GM21723 (cell line): ENCODE data around the gene SNTG2.

Experiments used
- ATAC-seq: cut with Tn5 transposase; IDR thresholded peaks from one replicate; pipeline ENCODE4 v1.9.1; 2021; ENCODE audit warnings: mild to moderate bottlenecking, moderate library complexity; ENCODE audit not compliant: unreplicated experiment

Gene SNTG2

GRCh38 chr2:987789-988188, 37.1 kb downstream of the SNTG2 start:
- ATAC-seq: no peak

- no peak for ATAC-seq
Observed at GRCh38 chr2:989781-990467, 39.3 kb downstream of the SNTG2 start.

- ATAC-seq: no peak
Observed at GRCh38 chr2:990970-991369, 40.3 kb downstream of the SNTG2 start.

GRCh38 chr2:1002350-1002749, 51.7 kb downstream of the SNTG2 start:
- ATAC-seq: no peak

- ATAC-seq: no peak
Observed at GRCh38 chr2:1004398-1004797, 53.7 kb downstream of the SNTG2 start.

GRCh38 chr2:1010415-1010930, 59.8 kb downstream of the SNTG2 start:
- ATAC-seq: no peak

- no peak for ATAC-seq
Observed at GRCh38 chr2:1011006-1011405, 60.4 kb downstream of the SNTG2 start.

GRCh38 chr2:1011985-1012384, 61.3 kb downstream of the SNTG2 start:
- no peak for ATAC-seq

GRCh38 chr2:1014802-1015201, 64.2 kb downstream of the SNTG2 start:
- no peak for ATAC-seq

- no peak for ATAC-seq
Observed at GRCh38 chr2:1016500-1016899, 65.9 kb downstream of the SNTG2 start.

- ATAC-seq: no peak
Observed at GRCh38 chr2:1017827-1018226, 67.2 kb downstream of the SNTG2 start.

- no peak for ATAC-seq
Observed at GRCh38 chr2:1020206-1020605, 69.6 kb downstream of the SNTG2 start.

- ATAC-seq: no peak
Observed at GRCh38 chr2:1022178-1022577, 71.5 kb downstream of the SNTG2 start.

- no peak for ATAC-seq
Observed at GRCh38 chr2:1024981-1025380, 74.3 kb downstream of the SNTG2 start.

GRCh38 chr2:1026141-1026540, 75.5 kb downstream of the SNTG2 start:
- no peak for ATAC-seq

GRCh38 chr2:1028831-1029230, 78.2 kb downstream of the SNTG2 start:
- no peak for ATAC-seq

- no peak for ATAC-seq
Observed at GRCh38 chr2:1032030-1032429, 81.4 kb downstream of the SNTG2 start.

- ATAC-seq: no peak
Observed at GRCh38 chr2:1033069-1033468, 82.4 kb downstream of the SNTG2 start.

GRCh38 chr2:1037066-1037465, 86.4 kb downstream of the SNTG2 start:
- no peak for ATAC-seq

- ATAC-seq: no peak
Observed at GRCh38 chr2:1039549-1039948, 88.9 kb downstream of the SNTG2 start.

GRCh38 chr2:1041012-1041805, 90.6 kb downstream of the SNTG2 start:
- no peak for ATAC-seq

- peak; percentile 93 for ATAC-seq
Observed at GRCh38 chr2:1045109-1045508, 94.5 kb downstream of the SNTG2 start.
